HG03196 (cell line): ENCODE results near the gene SLC6A11.

ENCODE experiments used
- ATAC-seq: cut with Tn5 transposase; IDR thresholded peaks from one replicate; pipeline ENCODE4 v1.9.1; 2021; ENCODE audit not compliant: unreplicated experiment

The SLC6A11 gene

DNA sequence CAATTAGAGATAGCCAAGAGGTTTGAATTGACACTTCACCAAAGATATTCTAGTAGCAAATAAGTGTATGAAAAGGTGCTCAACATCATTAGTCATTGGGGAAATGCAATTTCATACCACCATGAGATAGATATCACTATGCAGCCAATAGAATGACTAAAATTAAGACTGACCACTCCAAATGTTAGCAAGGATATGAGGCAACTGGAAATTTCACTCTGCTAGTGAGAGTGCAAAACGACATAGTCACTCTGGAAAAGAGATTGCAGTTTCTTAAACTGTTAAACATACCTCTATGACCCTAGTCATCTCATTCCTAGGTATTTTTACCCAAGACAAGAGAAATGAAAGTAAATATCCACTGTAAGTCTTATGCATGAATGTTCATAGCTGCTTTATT lies 27.6 kb upstream of the SLC6A11 start:
- ATAC-seq, result no peak

DNA sequence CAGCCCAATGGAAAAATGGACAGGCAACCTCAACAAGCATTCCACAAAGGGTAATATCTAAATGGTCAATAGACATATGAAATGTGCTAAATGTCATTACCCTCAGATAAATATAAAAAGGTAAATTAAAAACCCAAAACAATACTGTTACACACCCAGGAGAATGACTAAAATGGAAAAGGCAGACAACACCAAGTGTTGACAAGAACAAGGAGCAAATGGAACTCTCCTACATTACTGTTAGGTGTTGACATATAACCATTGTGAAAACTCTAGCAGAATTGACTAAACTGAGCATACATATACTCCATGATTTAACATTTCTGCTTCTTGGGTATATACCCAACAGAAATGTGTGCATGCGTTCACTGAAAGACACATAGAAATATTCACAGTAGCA lies 25.3 kb upstream of the SLC6A11 start:
- ATAC-seq, result no peak

DNA sequence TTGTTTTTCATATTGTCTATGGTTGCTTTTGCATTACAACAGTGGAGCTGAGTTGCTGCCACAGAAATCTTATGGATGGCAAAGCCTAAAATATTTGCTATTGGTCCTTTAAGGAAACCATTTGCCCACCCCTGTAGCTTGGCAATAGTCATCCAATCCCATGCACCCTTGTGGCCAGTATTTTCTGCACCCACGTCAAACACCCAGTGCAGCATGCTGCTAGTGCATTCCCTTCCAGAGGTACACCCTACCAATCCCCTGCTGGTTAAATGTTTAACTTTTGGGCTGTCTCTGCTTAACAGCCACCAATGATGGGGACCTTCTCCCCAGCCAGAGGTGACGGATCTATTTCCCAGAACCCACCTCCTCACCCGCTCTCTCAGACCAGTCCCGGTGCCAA lies 23.8 kb upstream of the SLC6A11 start:
- ATAC-seq, result no peak

GRCh38 chr3:10798600-10799367 lies 17.2 kb upstream of the SLC6A11 start:
- no peak for ATAC-seq

- no peak for ATAC-seq
Measured at GRCh38 chr3:10804183-10804648, 11.8 kb upstream of the SLC6A11 start.

- ATAC-seq, result no peak
Measured at GRCh38 chr3:10806006-10806405, 10.0 kb upstream of the SLC6A11 start.

DNA sequence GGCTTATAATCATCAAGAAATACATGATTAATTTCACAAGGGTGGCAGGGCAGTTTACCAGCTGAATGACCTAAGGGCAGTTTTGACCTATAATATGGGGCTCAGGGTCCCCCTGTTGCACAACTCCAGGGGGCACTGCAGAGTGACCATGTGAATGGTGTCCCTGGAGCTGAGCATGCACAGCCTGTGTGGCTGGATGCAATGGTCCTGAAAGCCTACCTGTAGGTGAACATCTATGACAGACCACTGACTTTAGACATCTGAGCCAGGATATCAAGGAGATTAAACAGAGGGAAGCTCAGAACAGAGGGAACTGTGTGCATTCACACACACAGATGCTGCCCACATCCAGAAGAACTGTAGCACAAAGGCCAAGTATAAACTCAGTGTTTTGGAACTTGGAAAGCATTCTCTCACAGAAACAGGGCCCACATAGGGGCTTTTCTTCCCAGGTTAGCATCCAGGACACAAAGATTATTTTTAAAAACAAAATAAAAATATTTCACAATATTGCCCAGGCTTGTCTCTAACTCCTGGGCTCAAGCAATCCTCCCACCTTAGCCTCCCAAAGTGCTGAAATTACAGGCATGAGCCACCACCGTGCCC lies 7.8 kb upstream of the SLC6A11 start:
- no peak for ATAC-seq

DNA sequence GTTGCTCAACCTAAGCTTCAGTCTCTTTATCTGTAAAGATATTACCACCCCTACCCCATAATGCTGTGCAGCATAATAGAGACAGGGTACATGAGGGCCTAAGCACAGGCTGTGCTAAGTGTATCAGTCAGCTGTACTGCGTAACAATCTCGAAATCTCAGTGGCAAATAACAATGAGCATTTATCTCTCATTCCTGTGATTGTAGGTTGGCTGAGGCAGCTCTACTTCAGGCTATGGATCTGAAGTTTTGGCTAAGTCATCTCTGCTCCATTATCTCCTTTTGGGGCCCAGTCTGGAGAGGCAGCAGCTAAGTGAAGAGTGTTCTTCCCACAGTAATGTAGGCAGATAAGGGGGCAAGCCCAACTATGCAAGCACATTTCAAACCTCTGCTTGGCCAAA lies 7.1 kb upstream of the SLC6A11 start:
- ATAC-seq, result no peak

- no peak for ATAC-seq
Measured at GRCh38 chr3:10810376-10810775, 5.7 kb upstream of the SLC6A11 start.

DNA sequence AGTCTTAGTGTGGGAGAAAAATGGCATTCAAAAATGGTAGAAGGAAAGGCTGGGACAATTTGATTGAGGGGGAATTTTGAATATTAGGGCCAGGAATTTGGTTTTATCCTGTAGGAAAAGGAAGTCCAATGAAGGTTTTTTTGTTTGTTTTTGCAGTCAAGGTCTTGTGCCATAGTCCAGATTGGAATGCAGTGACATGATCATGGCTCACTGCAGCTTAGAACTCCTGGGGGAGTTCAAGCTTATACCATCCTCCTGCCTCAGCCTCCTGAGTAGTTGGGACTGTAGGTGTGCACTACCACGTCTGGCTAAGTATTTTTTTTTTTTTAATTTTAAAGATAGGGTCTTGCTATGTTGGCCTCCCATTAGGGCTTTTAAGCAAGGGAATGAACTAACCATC lies 2.6 kb upstream of the SLC6A11 start:
- ATAC-seq, result no peak

DNA sequence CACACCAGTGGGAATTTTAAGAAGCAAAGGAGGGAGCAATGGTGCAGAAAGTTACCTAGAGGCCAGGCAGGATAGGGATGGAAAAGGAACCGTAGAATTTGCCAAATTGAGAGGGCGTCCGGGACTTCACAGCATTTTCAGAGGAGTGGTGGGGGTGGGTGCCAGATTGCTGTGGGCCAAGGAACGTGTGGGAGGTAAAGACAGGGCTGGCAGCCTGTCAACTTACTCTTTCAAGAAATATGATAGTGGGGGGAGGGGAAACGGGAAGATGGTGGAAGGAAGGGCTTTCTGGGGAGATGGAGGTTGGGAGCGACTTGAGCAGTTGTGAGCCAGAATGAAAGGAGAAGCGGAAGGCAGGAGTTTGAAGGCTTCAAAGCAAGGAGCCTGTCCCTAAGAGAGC lies 1.4 kb upstream of the SLC6A11 start:
- no peak for ATAC-seq

DNA sequence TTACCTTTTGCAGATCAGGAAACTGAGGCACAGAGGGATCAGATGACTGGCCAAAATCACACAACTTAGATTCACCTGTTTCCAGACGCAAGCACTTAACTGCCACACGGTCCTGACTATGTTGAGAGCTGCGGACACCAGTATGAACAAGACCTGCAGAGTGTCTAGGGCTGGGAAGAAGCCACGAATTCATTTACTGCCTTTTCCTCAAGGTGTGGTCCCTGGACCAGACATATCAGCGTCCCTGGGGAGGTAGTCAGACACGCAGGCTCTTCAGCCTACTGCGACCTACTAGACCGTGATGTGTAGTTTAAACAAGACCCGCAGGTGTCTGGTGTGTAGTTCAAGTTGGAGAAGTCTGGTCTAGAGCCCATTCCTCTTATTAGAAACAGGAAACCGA lies 541 bp upstream of the SLC6A11 start:
- ATAC-seq, result no peak

DNA sequence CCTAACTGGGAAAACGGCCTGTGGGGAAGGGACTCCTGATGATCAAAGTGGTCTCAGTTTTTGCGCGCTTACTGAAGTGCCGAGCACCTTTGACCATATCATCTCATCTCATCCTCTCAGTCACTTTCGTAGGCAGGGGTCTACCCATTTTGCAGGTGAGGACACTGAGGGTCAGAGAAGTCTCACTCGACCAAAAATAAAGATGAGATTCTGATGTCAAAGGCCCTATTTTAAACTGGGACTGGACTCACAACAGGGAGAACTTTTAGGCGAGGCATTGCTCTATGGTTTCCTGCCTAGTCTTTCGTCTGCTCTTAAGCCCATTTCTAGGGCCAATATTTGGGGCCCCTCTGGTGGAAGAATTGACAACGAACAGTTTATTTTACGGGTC lies 830 bp downstream of the SLC6A11 start:
- ATAC-seq, result no peak

- ATAC-seq, result no peak
Measured at GRCh38 chr3:10817506-10817905, 1.5 kb downstream of the SLC6A11 start.

DNA sequence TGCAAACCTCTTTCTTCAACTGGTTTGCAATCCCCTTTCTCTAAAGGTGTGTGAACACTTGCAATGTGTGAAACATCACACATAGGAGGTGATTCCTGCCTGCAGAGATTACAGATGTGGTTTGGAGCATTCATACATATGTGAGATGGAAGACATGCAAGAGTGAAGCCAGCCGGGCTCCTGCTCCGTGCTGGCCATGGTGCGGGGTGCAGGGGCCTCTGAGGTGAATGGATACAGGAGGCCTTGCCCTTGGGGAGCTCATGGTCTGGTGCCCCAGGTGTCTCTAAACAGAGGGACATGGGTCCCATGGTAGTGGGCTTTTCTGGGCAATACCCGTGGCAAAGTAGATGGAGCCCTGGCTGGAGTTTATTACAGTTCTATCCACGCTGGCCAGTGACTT lies 6.0 kb downstream of the SLC6A11 start:
- ATAC-seq, result no peak

GRCh38 chr3:10822708-10823515 lies 6.9 kb downstream of the SLC6A11 start:
- no peak for ATAC-seq

GRCh38 chr3:10823516-10823818 lies 7.4 kb downstream of the SLC6A11 start:
- no peak for ATAC-seq

DNA sequence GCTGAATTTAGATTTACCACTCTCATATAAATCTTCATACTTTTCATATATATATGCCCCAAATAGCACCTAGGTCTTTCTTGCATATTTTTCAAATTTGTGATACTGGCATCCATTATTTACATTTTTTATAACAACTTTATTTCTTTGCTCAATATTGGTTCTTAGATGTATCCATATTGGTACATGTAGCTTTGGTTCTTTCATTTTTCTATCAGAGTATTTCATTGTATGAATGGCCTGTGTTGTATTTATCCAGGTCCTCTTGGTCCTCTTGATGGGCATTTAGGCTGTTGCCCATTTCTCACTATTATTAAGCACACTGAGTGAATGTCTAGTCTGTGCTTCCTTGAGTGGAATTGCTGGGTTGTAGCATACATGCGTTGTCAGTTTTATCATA lies 8.4 kb downstream of the SLC6A11 start:
- no peak for ATAC-seq

- ATAC-seq, result no peak
Measured at GRCh38 chr3:10833855-10834414, 17.9 kb downstream of the SLC6A11 start.

GRCh38 chr3:10834951-10835350 lies 18.9 kb downstream of the SLC6A11 start:
- ATAC-seq, result no peak

GRCh38 chr3:10835406-10835805 lies 19.4 kb downstream of the SLC6A11 start:
- no peak for ATAC-seq

- ATAC-seq, result no peak
Measured at GRCh38 chr3:10836676-10837075, 20.6 kb downstream of the SLC6A11 start.
